Osteoblast (primary cell): ENCODE results near the gene CDH5. TPM values are rescaled to one million over a fixed set of nuclear protein-coding genes. Genes with fewer than 3 reads are reported as not detected.

Experiments
- DNase-seq: peaks from one replicate; pipeline ENCODE4 v3.0.0; 2011; ENCODE audit warnings: low spot score, mixed read lengths; ENCODE audit not compliant: insufficient read length; ENCODE audit errors: missing footprints
- H2AFZ ChIP-seq: 2 replicates; pipeline ENCODE4 v1.6.0; 2011; ENCODE audit warnings: mild to moderate bottlenecking, low read length
- H3K27ac ChIP-seq: 2 replicates; pipeline ENCODE4 v1.5.1; 2011; ENCODE audit warnings: mild to moderate bottlenecking, low read depth, low read length, moderate library complexity
- H3K27me3 ChIP-seq: 2 replicates; pipeline ENCODE4 v1.6.0; 2012; ENCODE audit warnings: mild to moderate bottlenecking, control low read depth, inconsistent platforms, low read length, moderate library complexity; ENCODE audit not compliant: insufficient read depth
- H3K36me3 ChIP-seq: 2 replicates; pipeline ENCODE4 v1.5.1; 2011; ENCODE audit warnings: mild to moderate bottlenecking, low read length, control low read depth, moderate library complexity; ENCODE audit not compliant: insufficient read depth
- H3K4me1 ChIP-seq: 2 replicates; pipeline ENCODE4 v1.5.1; 2011; ENCODE audit warnings: mild to moderate bottlenecking, low read length, control low read depth, moderate library complexity; ENCODE audit not compliant: insufficient read depth
- H3K4me2 ChIP-seq: 2 replicates; pipeline ENCODE4 v1.6.0; 2011; ENCODE audit warnings: mild to moderate bottlenecking, low read length; ENCODE audit not compliant: insufficient read depth
- H3K4me3 ChIP-seq: fragments of 200-600 bp; sonication (generic); 3 replicates; pipeline ENCODE4 v1.5.1; 2012; ENCODE audit warnings: mild to moderate bottlenecking, low read length, inconsistent platforms; ENCODE audit not compliant: insufficient read depth
- H3K79me2 ChIP-seq: 2 replicates; pipeline ENCODE4 v1.6.0; 2012; ENCODE audit warnings: mild to moderate bottlenecking, low read length, control low read depth, inconsistent platforms; ENCODE audit not compliant: insufficient read depth
- H3K9me3 ChIP-seq: 2 replicates; pipeline ENCODE4 v1.5.1; 2011; ENCODE audit warnings: low read depth, low read length, control low read depth
- H4K20me1 ChIP-seq: 2 replicates; pipeline ENCODE4 v1.6.0; 2012; ENCODE audit warnings: mild to moderate bottlenecking, low read length, control low read depth; ENCODE audit not compliant: insufficient read depth
- total RNA-seq: library from RNA; depleted of rRNA; stranded (reverse); fragments of >200 nt; gene quantifications from 2 replicates; pipeline ENCODE4 v1.2.3, GENCODE V29; 2012
- TF ChIP-seq, protein P1 (sequence below): IDR thresholded peaks from 2 replicates; pipeline ENCODE4 v1.5.1; 2011; ENCODE audit warnings: mild to moderate bottlenecking, low read depth, low read length, moderate library complexity; ENCODE audit errors: extremely low read depth

Gene CDH5
- total RNA-seq, 1 donor, result 0.72 TPM

DNA sequence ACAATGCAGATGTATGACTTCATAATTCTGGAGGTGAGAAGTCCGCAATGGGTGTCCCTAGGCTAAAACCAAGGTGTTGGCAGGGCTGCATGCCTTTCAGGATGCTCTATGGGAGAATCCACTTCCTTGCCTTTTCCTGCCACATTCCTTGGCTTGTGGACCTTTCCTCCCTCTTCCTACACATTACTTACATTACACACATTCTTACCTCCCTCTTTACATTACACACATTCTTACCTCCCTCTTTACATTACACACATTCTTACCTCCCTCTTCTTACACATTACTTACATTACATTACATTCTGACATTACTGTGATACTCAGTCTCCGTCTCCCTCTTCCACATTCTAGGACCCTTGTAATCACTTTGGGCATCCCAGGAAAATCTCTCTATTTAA lies 14.2 kb upstream of the CDH5 start:
- no peak overlapping the region for H3K4me3 ChIP-seq
- DNase-seq, result no peak
- no peaks in the 10 kb centered on the region for H3K9me3 ChIP-seq
- no peaks in the 10 kb centered on the region for H3K4me1 ChIP-seq
- no peak overlapping the region for H3K4me2 ChIP-seq
- H3K27me3 ChIP-seq, result peaks cover 36% of the 10 kb centered on the region
- TF ChIP-seq, protein P1, sequence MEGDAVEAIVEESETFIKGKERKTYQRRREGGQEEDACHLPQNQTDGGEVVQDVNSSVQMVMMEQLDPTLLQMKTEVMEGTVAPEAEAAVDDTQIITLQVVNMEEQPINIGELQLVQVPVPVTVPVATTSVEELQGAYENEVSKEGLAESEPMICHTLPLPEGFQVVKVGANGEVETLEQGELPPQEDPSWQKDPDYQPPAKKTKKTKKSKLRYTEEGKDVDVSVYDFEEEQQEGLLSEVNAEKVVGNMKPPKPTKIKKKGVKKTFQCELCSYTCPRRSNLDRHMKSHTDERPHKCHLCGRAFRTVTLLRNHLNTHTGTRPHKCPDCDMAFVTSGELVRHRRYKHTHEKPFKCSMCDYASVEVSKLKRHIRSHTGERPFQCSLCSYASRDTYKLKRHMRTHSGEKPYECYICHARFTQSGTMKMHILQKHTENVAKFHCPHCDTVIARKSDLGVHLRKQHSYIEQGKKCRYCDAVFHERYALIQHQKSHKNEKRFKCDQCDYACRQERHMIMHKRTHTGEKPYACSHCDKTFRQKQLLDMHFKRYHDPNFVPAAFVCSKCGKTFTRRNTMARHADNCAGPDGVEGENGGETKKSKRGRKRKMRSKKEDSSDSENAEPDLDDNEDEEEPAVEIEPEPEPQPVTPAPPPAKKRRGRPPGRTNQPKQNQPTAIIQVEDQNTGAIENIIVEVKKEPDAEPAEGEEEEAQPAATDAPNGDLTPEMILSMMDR, result no peak
- H3K36me3 ChIP-seq, result no peaks in the 10 kb centered on the region
- H4K20me1 ChIP-seq, result no peaks in the 10 kb centered on the region
- no peak overlapping the region for H2AFZ ChIP-seq
- H3K79me2 ChIP-seq, result no peaks in the 10 kb centered on the region
- H3K27ac ChIP-seq, result no peak overlapping the region

DNA sequence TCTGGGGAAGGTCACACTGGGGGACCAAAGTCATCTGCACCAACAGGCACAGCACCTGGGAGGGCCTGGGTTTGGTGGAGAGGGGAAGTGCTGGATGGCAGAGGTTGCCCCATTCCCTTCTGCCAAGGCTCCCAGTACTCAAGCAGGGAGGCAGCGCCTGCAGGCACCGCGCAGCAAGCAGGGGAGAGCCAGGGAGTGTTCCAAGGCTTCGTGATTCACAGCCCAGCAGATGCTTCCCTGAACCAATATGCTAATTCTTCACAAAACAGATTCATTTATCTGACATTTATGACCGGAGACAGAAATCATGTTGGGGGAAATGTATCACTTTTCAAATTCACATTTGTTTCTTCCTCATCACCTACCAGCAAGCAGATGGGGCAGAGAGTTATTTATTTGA lies 13.4 kb upstream of the CDH5 start:
- Histone ChIP-seq H3K79me2 (no peaks in the 10 kb centered on the region), H3K4me1 (peaks cover 3% of the 10 kb centered on the region), H3K9me3 (no peaks in the 10 kb centered on the region), H3K36me3 (no peaks in the 10 kb centered on the region), H2AFZ (no peak overlapping the region), H3K4me3 (no peak overlapping the region), H3K27ac (no peak overlapping the region), H3K27me3 (peaks cover 36% of the 10 kb centered on the region), H4K20me1 (no peaks in the 10 kb centered on the region), H3K4me2 (no peak overlapping the region)
- TF ChIP-seq, protein P1, result no peak
- no peak for DNase-seq

DNA sequence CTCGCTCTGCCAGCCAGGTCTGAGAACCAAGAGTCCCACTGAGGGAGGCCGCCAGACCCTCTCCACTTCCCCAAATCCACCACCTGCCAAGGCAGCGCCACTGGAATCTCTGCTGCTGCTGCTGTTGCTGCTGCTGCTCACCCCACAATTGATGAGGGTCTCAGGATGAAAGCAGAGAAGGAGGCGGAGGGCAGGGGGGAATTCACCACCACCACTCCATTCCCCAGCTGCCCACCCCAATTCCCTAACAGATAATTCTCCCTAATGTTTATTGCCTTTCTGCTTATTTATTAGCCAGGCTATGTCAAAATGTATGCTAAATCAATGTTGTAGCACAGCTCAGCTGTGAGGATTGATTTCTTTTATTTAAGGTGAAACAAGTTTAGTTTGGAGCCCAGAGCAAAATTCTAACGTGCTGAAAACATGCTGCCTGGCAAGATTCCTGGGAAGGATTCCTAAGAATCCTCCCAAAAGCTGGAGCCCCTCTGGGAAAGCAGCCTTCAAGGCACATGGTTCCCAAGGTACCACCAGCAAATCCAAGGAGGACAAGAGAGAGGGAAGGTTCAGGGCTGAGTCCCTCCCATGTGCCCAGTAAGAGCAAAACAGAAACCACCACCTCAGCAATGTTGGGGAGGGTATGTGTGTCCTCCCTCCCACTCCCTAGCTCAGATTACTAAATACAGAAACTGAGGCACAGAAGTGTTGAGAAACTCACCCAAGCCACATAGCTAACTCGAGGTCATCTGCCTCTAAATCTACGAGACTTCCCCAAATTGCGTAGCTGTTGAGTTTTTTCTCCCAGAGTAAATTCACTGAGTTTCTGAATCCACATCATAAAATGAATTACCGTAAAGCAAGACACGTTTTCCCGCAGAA lies 12.2 kb upstream of the CDH5 start:
- Histone ChIP-seq H3K27ac (no peak overlapping the region), H3K9me3 (no peaks in the 10 kb centered on the region), H3K36me3 (no peaks in the 10 kb centered on the region), H3K4me2 (peak overlapping the region; percentile 27), H2AFZ (no peak overlapping the region), H4K20me1 (no peaks in the 10 kb centered on the region), H3K79me2 (no peaks in the 10 kb centered on the region), H3K27me3 (peaks cover 30% of the 10 kb centered on the region), H3K4me3 (peak overlapping the region; percentile 5), H3K4me1 (peaks cover 9% of the 10 kb centered on the region)
- TF ChIP-seq, protein P1, result no peak
- DNase-seq, result no peak

DNA sequence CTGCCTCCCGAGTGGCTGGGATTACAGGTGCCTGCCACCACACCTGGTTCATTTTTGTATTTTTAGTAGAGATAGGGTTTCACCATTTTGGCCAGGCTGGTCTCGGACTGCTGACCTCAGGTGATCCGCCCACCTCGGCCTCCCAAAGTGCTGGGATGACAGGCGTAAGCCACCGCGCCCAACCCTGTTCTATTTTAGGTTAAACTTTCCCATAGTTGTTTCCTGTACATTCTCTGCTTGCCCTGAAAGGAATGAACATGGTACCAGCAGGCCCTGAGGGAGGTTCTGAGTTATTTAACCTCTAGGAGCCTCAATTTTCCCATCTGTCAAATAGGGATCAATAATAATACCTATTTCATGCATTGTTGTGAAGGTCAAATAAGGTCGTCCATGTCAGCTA lies 11.0 kb upstream of the CDH5 start:
- Histone ChIP-seq H3K36me3 (no peaks in the 10 kb centered on the region), H3K4me1 (peaks cover 13% of the 10 kb centered on the region), H4K20me1 (no peaks in the 10 kb centered on the region), H3K4me3 (no peak overlapping the region), H2AFZ (no peak overlapping the region), H3K79me2 (no peaks in the 10 kb centered on the region), H3K27me3 (peaks cover 34% of the 10 kb centered on the region), H3K9me3 (no peaks in the 10 kb centered on the region), H3K4me2 (no peak overlapping the region), H3K27ac (no peak overlapping the region)
- TF ChIP-seq, protein P1, result no peak
- no peak for DNase-seq
